Stimulated activated CD4-positive, alpha-beta T cell treated with anti-CD3 and anti-CD28 coated beads, Interleukin-12 subunit alpha, Interleukin-12 subunit beta, amount 100 ng/mL, for 24 hours (primary cell): ENCODE results near the gene RPAP3.
A peak's percentile ranks its signal among the peaks of the same experiment; 100 is the strongest.
"Not testable (repeated sequence)": the region's sequence is repeated elsewhere in the genome, so short reads cannot be mapped to it uniquely, and the experiment has no call there.

ENCODE experiments used
- DNase-seq, 2 experiments: peaks; one replicate each; pipeline ENCODE4 v3.0.0-alpha.2; 2020; ENCODE audit warnings: low read depth in 2 of 2

Gene RPAP3

GRCh38 chr12:47686645-47687240 lies 19.1 kb downstream of the RPAP3 start:
- no peak for DNase-seq

GRCh38 chr12:47679785-47680184 lies 26.0 kb downstream of the RPAP3 start:
- no peak for DNase-seq

- no peak for DNase-seq
These were observed 33.8 kb downstream of the RPAP3 start for GRCh38 chr12:47672068-47672467.

GRCh38 chr12:47667935-47668334 lies 37.9 kb downstream of the RPAP3 start:
- not testable (repeated sequence) for DNase-seq

GRCh38 chr12:47652521-47653234 lies 53.2 kb downstream of the RPAP3 start:
- DNase-seq, result no peak

GRCh38 chr12:47651368-47652254 lies 54.2 kb downstream of the RPAP3 start:
- peak; percentile 10 to 19 for DNase-seq

GRCh38 chr12:47650469-47650868 lies 55.4 kb downstream of the RPAP3 start:
- DNase-seq, result no peak

- DNase-seq, result no peak
These were observed 56.4 kb downstream of the RPAP3 start for GRCh38 chr12:47649381-47649780.

GRCh38 chr12:47648056-47648579 lies 57.7 kb downstream of the RPAP3 start:
- DNase-seq, result no peak

GRCh38 chr12:47642310-47642709 lies 63.5 kb downstream of the RPAP3 start:
- DNase-seq, result not testable (repeated sequence)

GRCh38 chr12:47636908-47637780 lies 68.7 kb downstream of the RPAP3 start:
- peak; percentile 13 to 43 for DNase-seq

GRCh38 chr12:47635770-47636169 lies 70.1 kb downstream of the RPAP3 start:
- not testable (repeated sequence) for DNase-seq

- no peak for DNase-seq
These were observed 71.7 kb downstream of the RPAP3 start for GRCh38 chr12:47634127-47634526.

- no peak for DNase-seq
These were observed 83.9 kb downstream of the RPAP3 start for GRCh38 chr12:47621960-47622359.

- DNase-seq, result no peak
These were observed 88.4 kb downstream of the RPAP3 start for GRCh38 chr12:47617476-47617875.

GRCh38 chr12:47616440-47616839 lies 89.4 kb downstream of the RPAP3 start:
- no peak for DNase-seq

- no peak for DNase-seq
These were observed 90.1 kb downstream of the RPAP3 start for GRCh38 chr12:47615711-47616110.

- DNase-seq, result no peak
These were observed 91.3 kb downstream of the RPAP3 start for GRCh38 chr12:47614521-47614920.

- DNase-seq, result no peak
These were observed 92.9 kb downstream of the RPAP3 start for GRCh38 chr12:47612953-47613352.

- no peak for DNase-seq
These were observed 93.9 kb downstream of the RPAP3 start for GRCh38 chr12:47611906-47612305.
